Peyer's patch (tissue), 4 donors: ENCODE data around the gene NTNG2. TPM values are rescaled to one million over a fixed set of nuclear protein-coding genes. Genes with fewer than 3 reads are reported as not detected.

ENCODE experiments used
- DNase-seq, 3 donors: peaks; one replicate each; pipeline ENCODE4 v3.0.0-alpha.2; 2017 to 2019
- H3K27ac ChIP-seq, 4 donors: fragments of 200-600 bp; sonication (generic); one replicate each; pipeline ENCODE4 v1.5.1; 2016 to 2019
- H3K27me3 ChIP-seq, 2 donors: fragments of 200-600 bp; sonication (generic); one replicate each; pipeline ENCODE4 v1.5.1; 2019
- H3K36me3 ChIP-seq, 3 donors: fragments of 200-600 bp; sonication (generic); one replicate each; pipeline ENCODE4 v1.5.1; 2016 to 2019
- H3K4me1 ChIP-seq, 4 donors: fragments of 200-600 bp; sonication (generic); one replicate each; pipeline ENCODE4 v1.5.1; 2016 to 2019
- H3K4me3 ChIP-seq, 4 donors: fragments of 200-600 bp; sonication (generic); 1 replicate in 3 of 4; 2 replicates in 1 of 4; pipeline ENCODE4 v1.5.1; 2016 to 2019; ENCODE audit warnings: mild to moderate bottlenecking in 1 of 4
- H3K9me3 ChIP-seq, 4 donors: fragments of 200-600 bp; sonication (generic); one replicate each; pipeline ENCODE4 v1.5.1; 2016 to 2019; ENCODE audit warnings: mild to moderate bottlenecking in 1 of 4
- CTCF ChIP-seq, 6 experiments: fragments of 450-650 bp in 4 of 6; fragments of 200-600 bp in 2 of 6; sonication (generic) in 1 of 6; IDR thresholded peaks; one replicate each; pipeline ENCODE4 v1.5.1; 2017 to 2019; ENCODE audit warnings: antibody characterized with exemption in 6 of 6, mild to moderate bottlenecking in 3 of 6, moderate library complexity in 1 of 6
- POLR2A ChIP-seq, 2 donors: fragments of 450-650 bp; IDR thresholded peaks; one replicate each; pipeline ENCODE4 v1.5.1; 2017; ENCODE audit warnings: antibody characterized with exemption in 2 of 2, mild to moderate bottlenecking in 2 of 2, moderate library complexity in 2 of 2
- total RNA-seq, 4 donors: library from RNA; depleted of rRNA; stranded (reverse); fragments of >200 nt; gene quantifications; one replicate each; pipeline ENCODE4 v1.1.0, GENCODE V29; 2016

NTNG2 gene
- total RNA-seq, 4 donors from 2014 or later, result 0.18 to 9.1 (median 1.0) TPM

- TF ChIP-seq POLR2A (IDR thresholded peaks at IDR 0.05), result no peak
- no peak for TF ChIP-seq CTCF (IDR thresholded peaks at IDR 0.05)
- no peak for DNase-seq
- Histone ChIP-seq H3K4me1 (no peaks in the 10 kb centered on the region), H3K27ac (no peak overlapping the region), H3K9me3 (no peaks in the 10 kb centered on the region), H3K36me3 (no peaks in the 10 kb centered on the region), H3K27me3 (no peaks in the 10 kb centered on the region), H3K4me3 (no peak overlapping the region)
Observed at GRCh38 chr9:132209228-132209627, 47.4 kb downstream of the NTNG2 start.

GRCh38 chr9:132210472-132211145, 48.8 kb downstream of the NTNG2 start:
- Histone ChIP-seq H3K27ac (no peak overlapping the region), H3K9me3 (no peaks in the 10 kb centered on the region), H3K27me3 (no peaks in the 10 kb centered on the region), H3K36me3 (no peaks in the 10 kb centered on the region), H3K4me1 (no peaks in the 10 kb centered on the region), H3K4me3 (no peak overlapping the region)
- TF ChIP-seq CTCF (IDR thresholded peaks at IDR 0.05) (no peak), POLR2A (IDR thresholded peaks at IDR 0.05) (no peak)
- DNase-seq, result no peak

- Histone ChIP-seq H3K27me3 (no peaks in the 10 kb centered on the region), H3K36me3 (no peaks in the 10 kb centered on the region), H3K27ac (no peak overlapping the region), H3K9me3 (no peaks in the 10 kb centered on the region), H3K4me1 (no peaks in the 10 kb centered on the region), H3K4me3 (no peak overlapping the region)
- no peak for DNase-seq
- TF ChIP-seq CTCF (IDR thresholded peaks at IDR 0.05) (no peak), POLR2A (IDR thresholded peaks at IDR 0.05) (no peak)
Observed at GRCh38 chr9:132211570-132211969, 49.7 kb downstream of the NTNG2 start.

- no peak overlapping the region for H3K27ac ChIP-seq
- TF ChIP-seq CTCF (IDR thresholded peaks at IDR 0.05) (no peak), POLR2A (IDR thresholded peaks at IDR 0.05) (no peak)
- H3K4me3 ChIP-seq, result no peak overlapping the region
Observed at GRCh38 chr9:132214027-132214622, 52.3 kb downstream of the NTNG2 start.

GRCh38 chr9:132216861-132217619, 55.2 kb downstream of the NTNG2 start:
- no peak for TF ChIP-seq POLR2A (IDR thresholded peaks at IDR 0.05)
- no peak for TF ChIP-seq CTCF (IDR thresholded peaks at IDR 0.05)
- Histone ChIP-seq H3K27ac (no peak overlapping the region), H3K4me3 (no peak overlapping the region)

More at GRCh38 chr9:132214027-132214622, 52.3 kb downstream of the NTNG2 start:
- no peaks in the 10 kb centered on the region for H3K4me1 ChIP-seq
- H3K27me3 ChIP-seq, result no peaks in the 10 kb centered on the region
- no peaks in the 10 kb centered on the region for H3K36me3 ChIP-seq
- no peak for DNase-seq
- H3K9me3 ChIP-seq, result no peaks in the 10 kb centered on the region

More at GRCh38 chr9:132216861-132217619, 55.2 kb downstream of the NTNG2 start:
- DNase-seq, result no peak
- Histone ChIP-seq H3K9me3 (no peaks in the 10 kb centered on the region), H3K27me3 (no peaks in the 10 kb centered on the region), H3K36me3 (no peaks in the 10 kb centered on the region), H3K4me1 (no peaks in the 10 kb centered on the region)
